H1 (cell line): ENCODE measurements around the gene LIX1L. TPM values are rescaled to one million over a fixed set of nuclear protein-coding genes. Genes with fewer than 3 reads are reported as not detected.

Experiments used
- CTCF ChIA-PET: fragments of 300-600 bp; sonication (Branson Sonifier 250); formaldehyde crosslinking; loops from one replicate; lab custom pipeline; 2021; ENCODE audit not compliant: partially characterized antibody; lab: Charles Lee
- POLR2A ChIA-PET: fragments of 300-600 bp; sonication (Branson Sonifier 250); formaldehyde crosslinking; loops from one replicate; lab custom pipeline; 2021; ENCODE audit warnings: inconsistent platforms; ENCODE audit not compliant: partially characterized antibody; lab: Charles Lee
- DNase-seq, 2 experiments: peaks; one replicate each; pipeline versions ENCODE4 v3.0.0 to v3.0.0-alpha.2; 2010 to 2022; ENCODE audit warnings: low spot score in 2 of 2, low read depth in 1 of 2, mixed read lengths in 1 of 2
- FAIRE-seq: peaks from 2 replicates; lab custom pipeline; 2011; peaks lifted over from hg19 to GRCh38; lab: Jason Lieb, UNC
- H2AFZ ChIP-seq: 2 replicates; pipeline ENCODE4 v1.8.1; 2012; ENCODE audit warnings: low read length, inconsistent platforms
- H2AK5ac ChIP-seq: 2 replicates; pipeline ENCODE4 v1.6.1; 2013; ENCODE audit warnings: low read depth, low read length
- H2BK120ac ChIP-seq: replicated peaks from 2 replicates; pipeline ENCODE3; 2013; ENCODE audit warnings: low read depth, low read length, inconsistent platforms
- H2BK12ac ChIP-seq: 2 replicates; pipeline ENCODE4 v1.6.1; 2013; ENCODE audit warnings: low read depth, low read length
- H2BK15ac ChIP-seq: 2 replicates; pipeline ENCODE4 v1.6.1; 2013; ENCODE audit warnings: low read length
- H2BK20ac ChIP-seq: 2 replicates; pipeline ENCODE4 v1.6.1; 2013; ENCODE audit warnings: low read length
- H2BK5ac ChIP-seq: 2 replicates; pipeline ENCODE4 v1.6.1; 2013; ENCODE audit warnings: low read depth, low read length
- H3K14ac ChIP-seq: 2 replicates; pipeline ENCODE4 v1.6.1; 2013; ENCODE audit warnings: inconsistent platforms; ENCODE audit not compliant: insufficient read length
- H3K18ac ChIP-seq: 2 replicates; pipeline ENCODE4 v1.6.1; 2013; ENCODE audit warnings: low read length; ENCODE audit errors: extremely low read depth
- H3K23ac ChIP-seq: 2 replicates; pipeline ENCODE4 v1.6.1; 2013; ENCODE audit warnings: inconsistent platforms; ENCODE audit not compliant: insufficient read length
- H3K23me2 ChIP-seq: 2 replicates; pipeline ENCODE4 v1.6.1; 2013; ENCODE audit warnings: low read depth, low read length
- H3K27ac ChIP-seq: 2 replicates; pipeline ENCODE4 v1.6.1; 2011; ENCODE audit warnings: low read depth, low read length, inconsistent platforms
- H3K27me3 ChIP-seq, 4 experiments: replicated peaks in 1 of 4; 1 replicate in 1 of 4; 2 replicates in 3 of 4; pipeline versions ENCODE4 v1.6.1 to v1.8.1; 2011 to 2013; ENCODE audit warnings: low read length in 3 of 4, mild to moderate bottlenecking in 3 of 4, inconsistent platforms in 2 of 4, mixed read lengths in 2 of 4, moderate library complexity in 1 of 4; ENCODE audit not compliant: control insufficient read depth in 3 of 4, insufficient read depth in 3 of 4; ENCODE audit errors: extremely low read depth in 1 of 4
- H3K36me3 ChIP-seq, 4 experiments: 2 replicates each; pipeline versions ENCODE4 v1.6.1 to v1.8.1; 2011 to 2013; ENCODE audit warnings: mild to moderate bottlenecking in 4 of 4, low read length in 3 of 4, moderate library complexity in 2 of 4, control low read depth in 1 of 4, inconsistent platforms in 1 of 4; ENCODE audit not compliant: insufficient read depth in 4 of 4, control insufficient read depth in 2 of 4
- H3K4ac ChIP-seq: replicated peaks from 2 replicates; pipeline ENCODE3; 2013; ENCODE audit warnings: low read length, low read depth, mixed read lengths, inconsistent platforms; ENCODE audit not compliant: insufficient read length
- H3K4me1 ChIP-seq, 4 experiments: replicated peaks in 1 of 4; 1 replicate in 1 of 4; 2 replicates in 3 of 4; pipeline versions ENCODE4 v1.6.1 to v1.8.1; 2011 to 2013; ENCODE audit warnings: low read length in 3 of 4, inconsistent platforms in 2 of 4, mixed read lengths in 1 of 4; ENCODE audit not compliant: insufficient read depth in 4 of 4, control insufficient read depth in 3 of 4
- H3K4me2 ChIP-seq, 2 experiments: 2 replicates each; pipeline versions ENCODE4 v1.6.1 to v1.8.1; 2011 to 2013; ENCODE audit warnings: low read depth in 2 of 2, low read length in 2 of 2, control low read depth in 1 of 2, inconsistent platforms in 1 of 2, mild to moderate bottlenecking in 1 of 2; ENCODE audit not compliant: insufficient read depth in 1 of 2
- H3K4me3 ChIP-seq, 4 experiments: fragments of 200-600, 300-600 bp in 1 of 4; sonication (generic), shearing (Covaris generic), sonication (Bioruptor Twin) in 1 of 4; 2 replicates each; pipeline versions ENCODE4 v1.5.1 to v1.8.1; 2011 to 2016; ENCODE audit warnings: low read length in 4 of 4, low read depth in 3 of 4, control low read depth in 2 of 4, inconsistent platforms in 2 of 4, mild to moderate bottlenecking in 2 of 4, mixed read lengths in 1 of 4, moderate library complexity in 1 of 4; ENCODE audit not compliant: insufficient read depth in 2 of 4; ENCODE audit errors: extremely low read depth in 1 of 4
- H3K56ac ChIP-seq: replicated peaks from 2 replicates; pipeline ENCODE3; 2013; ENCODE audit warnings: low read depth, mild to moderate bottlenecking, mixed read lengths, low read length, inconsistent platforms; ENCODE audit not compliant: insufficient read length
- H3K79me1 ChIP-seq: 2 replicates; pipeline ENCODE4 v1.6.1; 2013; ENCODE audit warnings: low read depth, low read length, control low read depth
- H3K79me2 ChIP-seq, 2 experiments: 2 replicates each; pipeline versions ENCODE4 v1.6.1 to v1.8.1; 2012 to 2013; ENCODE audit warnings: low read length in 2 of 2, mild to moderate bottlenecking in 2 of 2, inconsistent platforms in 1 of 2; ENCODE audit not compliant: insufficient read depth in 2 of 2, control insufficient read depth in 1 of 2
- H3K9ac ChIP-seq, 4 experiments: replicated peaks in 1 of 4; 1 replicate in 1 of 4; 2 replicates in 3 of 4; pipeline versions ENCODE4 v1.6.1 to v1.8.1; 2011 to 2013; ENCODE audit warnings: low read depth in 3 of 4, low read length in 3 of 4, control low read depth in 2 of 4, mild to moderate bottlenecking in 2 of 4, moderate library complexity in 2 of 4, inconsistent platforms in 1 of 4; ENCODE audit errors: extremely low read depth in 1 of 4
- H3K9me3 ChIP-seq, 2 experiments: 2 replicates each; pipeline versions ENCODE4 v1.6.1 to v1.8.1; 2012 to 2013; ENCODE audit warnings: mild to moderate bottlenecking in 2 of 2, moderate library complexity in 2 of 2, control low read depth in 1 of 2, inconsistent platforms in 1 of 2, low read depth in 1 of 2, low read length in 1 of 2, mixed read lengths in 1 of 2; ENCODE audit not compliant: insufficient read depth in 2 of 2
- H4K20me1 ChIP-seq, 2 experiments: replicated peaks in 1 of 2; 2 replicates each; pipeline versions ENCODE3 to v1.8.1; 2011 to 2013; ENCODE audit warnings: inconsistent platforms in 2 of 2, low read length in 2 of 2, mild to moderate bottlenecking in 1 of 2; ENCODE audit not compliant: insufficient read depth in 2 of 2, control insufficient read depth in 1 of 2
- H4K5ac ChIP-seq: 2 replicates; pipeline ENCODE4 v1.6.1; 2013; ENCODE audit warnings: low read length, low read depth, mixed read lengths, inconsistent platforms; ENCODE audit not compliant: insufficient read length
- H4K8ac ChIP-seq: 2 replicates; pipeline ENCODE4 v1.8.0; 2013; ENCODE audit warnings: mild to moderate bottlenecking, moderate library complexity, low read length, inconsistent platforms; ENCODE audit not compliant: insufficient read depth; ENCODE audit errors: extremely low read depth
- H4K91ac ChIP-seq: replicated peaks from 2 replicates; pipeline ENCODE3; 2013; ENCODE audit warnings: low read length, mixed read lengths, inconsistent platforms; ENCODE audit not compliant: insufficient read length
- WGBS, 2 experiments: shearing (Covaris generic) in 1 of 2; methylation state at CpG; one replicate each; pipeline versions ENCODE4 v1.1.6 to v1.1.7; 2013 to 2015; ENCODE audit warnings: low lambda C conversion rate in 2 of 2, mixed read lengths in 2 of 2, inconsistent platforms in 1 of 2, low coverage in 1 of 2, missing lambda C conversion rate in 1 of 2; ENCODE audit not compliant: insufficient replicate concordance in 2 of 2, insufficient coverage in 1 of 2, insufficient read length in 1 of 2; ENCODE audit errors: extremely low coverage in 1 of 2, missing lambda C conversion rate in 1 of 2; 5-methylcytosine and 5-hydroxymethylcytosine counted together
- polyA plus RNA-seq, 7 experiments: library from polyadenylated mRNA; depleted of rRNA in 3 of 7; stranded (reverse) in 5 of 7; unstranded in 2 of 7; fragments of >200 nt in 5 of 7; fragments of 200-250 nt in 2 of 7; gene quantifications; 1 replicate in 5 of 7; 2 replicates in 1 of 7; 4 replicates in 1 of 7; pipeline versions ENCODE4 v1.2.1 to v1.2.3, GENCODE V29; 2011 to 2013; ENCODE audit warnings: missing spikeins in 2 of 7, mixed read lengths in 2 of 7
- total RNA-seq: library from RNA; stranded (reverse); fragmentation: NEBNext Ultra II Directional; extraction: Animal tissue kit (Norgen Biotek cat#: 25700); gene quantifications from 2 replicates; pipeline ENCODE4 v1.2.1, GENCODE V29; 2021
- TF ChIP-seq, protein P1 (sequence below): IDR thresholded peaks from 2 replicates; pipeline ENCODE4 v1.6.1; 2012; ENCODE audit warnings: low read length, inconsistent platforms

LIX1L gene
- total and polyA plus RNA-seq, 2 of the 8 experiments (the other 6 are each of a cell fraction or from before 2014, with no cell fraction given): 2.9 to 3.7 TPM

DNA sequence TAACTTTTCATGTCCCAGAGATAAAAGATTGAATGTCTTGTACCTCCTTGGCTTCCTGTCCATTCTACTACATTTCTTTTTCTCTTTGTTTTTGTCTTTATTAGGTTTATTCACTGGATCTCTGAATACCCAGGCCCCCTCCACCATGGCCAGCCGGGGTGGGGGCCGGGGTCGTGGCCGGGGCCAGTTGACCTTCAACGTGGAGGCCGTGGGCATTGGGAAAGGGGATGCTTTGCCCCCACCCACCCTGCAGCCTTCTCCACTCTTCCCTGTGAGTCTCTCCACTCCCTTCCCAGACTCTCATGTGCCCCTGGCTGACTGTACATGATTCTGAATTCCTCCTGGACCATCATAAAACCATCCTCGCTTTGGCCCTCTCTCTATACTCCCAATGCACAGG is 16.9 kb upstream of the LIX1L start:
- POLR2A ChIA-PET: interaction anchor here (1.0 to 1.2 kb wide), 2 partner anchors 16 to 18 kb away, joined by 3 read pairs; no protein-coding TSS in a partner anchor
- CTCF ChIA-PET: interaction anchor here (5.7 to 8.7 kb wide), 3 partner anchors 34 to 83 kb away, joined by 34 to 152 read pairs (median 58); no protein-coding TSS in a partner anchor

More for the DNA sequence above, 16.9 kb upstream of the LIX1L start:
- H3K18ac ChIP-seq: no peak overlapping the region
- no peak overlapping the region for H3K9ac ChIP-seq
- H2BK120ac ChIP-seq: no peak overlapping the region
- no peaks in the 10 kb centered on the region for H3K9me3 ChIP-seq
- no peaks in the 10 kb centered on the region for H3K79me1 ChIP-seq
- DNase-seq (no peak), FAIRE-seq (no peak)
- no peak overlapping the region for H3K23ac ChIP-seq
- no peak overlapping the region for H4K5ac ChIP-seq
- WGBS, 2 experiments: 100% methylated on average over 3 of the region's 7 CpGs; no CpG with 5 or more reads in 1 of the 2 experiments
- H3K36me3 ChIP-seq: no peaks in the 10 kb centered on the region
- TF ChIP-seq, protein P1, sequence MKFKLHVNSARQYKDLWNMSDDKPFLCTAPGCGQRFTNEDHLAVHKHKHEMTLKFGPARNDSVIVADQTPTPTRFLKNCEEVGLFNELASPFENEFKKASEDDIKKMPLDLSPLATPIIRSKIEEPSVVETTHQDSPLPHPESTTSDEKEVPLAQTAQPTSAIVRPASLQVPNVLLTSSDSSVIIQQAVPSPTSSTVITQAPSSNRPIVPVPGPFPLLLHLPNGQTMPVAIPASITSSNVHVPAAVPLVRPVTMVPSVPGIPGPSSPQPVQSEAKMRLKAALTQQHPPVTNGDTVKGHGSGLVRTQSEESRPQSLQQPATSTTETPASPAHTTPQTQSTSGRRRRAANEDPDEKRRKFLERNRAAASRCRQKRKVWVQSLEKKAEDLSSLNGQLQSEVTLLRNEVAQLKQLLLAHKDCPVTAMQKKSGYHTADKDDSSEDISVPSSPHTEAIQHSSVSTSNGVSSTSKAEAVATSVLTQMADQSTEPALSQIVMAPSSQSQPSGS: no peak
- H3K4me1 ChIP-seq: peaks cover 2 to 16% (median 12%) of the 10 kb centered on the region in 4 experiments; a peak in 5 of 7 replicates
- no peak overlapping the region for H3K56ac ChIP-seq
- H3K4ac ChIP-seq: no peak overlapping the region
- no peak overlapping the region for H3K27ac ChIP-seq
- no peak overlapping the region for H2BK20ac ChIP-seq
- H3K23me2 ChIP-seq: peaks cover 3% of the 10 kb centered on the region; the same call in 1 of the 2 replicates
- H4K20me1 ChIP-seq: no peaks in the 10 kb centered on the region
- no peak overlapping the region for H2AK5ac ChIP-seq
- no peaks in the 10 kb centered on the region for H3K79me2 ChIP-seq
- H2BK15ac ChIP-seq: no peak overlapping the region
- no peak overlapping the region for H3K14ac ChIP-seq
- no peak overlapping the region for H4K8ac ChIP-seq
- no peak overlapping the region for H3K4me2 ChIP-seq
- H3K27me3 ChIP-seq: no peaks in the 10 kb centered on the region
- H2BK5ac ChIP-seq: no peak overlapping the region
- H3K4me3 ChIP-seq: no peak overlapping the region
- H2BK12ac ChIP-seq: no peak overlapping the region
- H4K91ac ChIP-seq: no peak overlapping the region
- no peak overlapping the region for H2AFZ ChIP-seq
